HG02938 (cell line): Measurements from ENCODE around the gene TSPEAR.
"Not testable (repeated sequence)": the region's sequence is repeated elsewhere in the genome, so short reads cannot be mapped to it uniquely, and the experiment has no call there.

ENCODE experiments used
- ATAC-seq: cut with Tn5 transposase; IDR thresholded peaks from one replicate; pipeline ENCODE4 v1.9.1; 2021; ENCODE audit warnings: mild to moderate bottlenecking, moderate library complexity; ENCODE audit not compliant: unreplicated experiment

TSPEAR gene

GRCh38 chr21:44686843-44687561 is 24.4 kb downstream of the TSPEAR start:
- no peak for ATAC-seq

- ATAC-seq = no peak
Measured at GRCh38 chr21:44686000-44686781, 25.2 kb downstream of the TSPEAR start.

- not testable (repeated sequence) for ATAC-seq
Measured at GRCh38 chr21:44685050-44685449, 26.3 kb downstream of the TSPEAR start.

GRCh38 chr21:44684483-44684882 is 26.9 kb downstream of the TSPEAR start:
- ATAC-seq = no peak

- no peak for ATAC-seq
Measured at GRCh38 chr21:44684077-44684476, 27.3 kb downstream of the TSPEAR start.

GRCh38 chr21:44682580-44683151 is 28.7 kb downstream of the TSPEAR start:
- no peak for ATAC-seq

GRCh38 chr21:44681861-44682579 is 29.4 kb downstream of the TSPEAR start, which contains the start of gene KRTAP12-1:
TSS of gene KRTAP12-1 (minus strand) at chr21:44682163. CDS start at chr21:44682123, 40 bp downstream.
- no peak for ATAC-seq

- no peak for ATAC-seq
Measured at GRCh38 chr21:44681152-44681551, 30.2 kb downstream of the TSPEAR start.

GRCh38 chr21:44677881-44678280 is 33.5 kb downstream of the TSPEAR start:
- no peak for ATAC-seq

- no peak for ATAC-seq
Measured at GRCh38 chr21:44671911-44672310, 39.5 kb downstream of the TSPEAR start.

GRCh38 chr21:44670642-44671432 is 40.5 kb downstream of the TSPEAR start:
- ATAC-seq = no peak

- no peak for ATAC-seq
Measured at GRCh38 chr21:44667612-44668011, 43.8 kb downstream of the TSPEAR start.

- ATAC-seq = no peak
Measured at GRCh38 chr21:44666401-44667320, 44.7 kb downstream of the TSPEAR start, which contains the start of gene KRTAP12-2. TSS of gene KRTAP12-2 (minus strand) at chr21:44666927. CDS start at chr21:44666886, 41 bp downstream.

- ATAC-seq = no peak
Measured at GRCh38 chr21:44664691-44665090, 46.7 kb downstream of the TSPEAR start.

GRCh38 chr21:44661567-44661966 is 49.8 kb downstream of the TSPEAR start:
- ATAC-seq = not testable (repeated sequence)

GRCh38 chr21:44658913-44659595 is 52.3 kb downstream of the TSPEAR start:
- no peak for ATAC-seq

GRCh38 chr21:44658541-44658910 is 52.8 kb downstream of the TSPEAR start:
- ATAC-seq = no peak

GRCh38 chr21:44657635-44658540 is 53.5 kb downstream of the TSPEAR start, which contains the start of gene KRTAP12-3:
TSS of gene KRTAP12-3 (plus strand) at chr21:44657932. CDS start at chr21:44657980, 48 bp downstream.
- ATAC-seq = no peak
